ENCODE data around the gene KRT82. TPM values are rescaled to one million over a fixed set of nuclear protein-coding genes. Genes with fewer than 3 reads are reported as not detected.

Gene KRT82
- total RNA-seq, 8 experiments from 2014 or later, result 0.14 TPM; not detected in 6

- in situ Hi-C loops (cut with MboI; ENCODE audit: low pct_unique_long_range_greater_than_20kb in 2 of 9, low sequenced_read_pairs in 9 of 9, unreplicated experiment in 9 of 9), result loop anchor here in 1 of 9 experiments (25.0 kb wide), 2 partner anchors 519 to 619 kb away; no protein-coding TSS in a partner anchor
- H3K4me1 ChIP-seq (replicated peaks in 1 of 2), result no peaks in the 10 kb centered on the region
- no peak for ATAC-seq (replicated peaks in 6 of 8)
- no peak overlapping the region for H3K4me3 ChIP-seq
- no peak overlapping the region for H3K27ac ChIP-seq
- 19 to 57% (median 50%) methylated on average over 1 to 2 of the region's 3 CpGs; no CpG with 5 or more reads in 5 of the 10 experiments for WGBS, 10 experiments
These were observed 37.6 kb downstream of the KRT82 start for GRCh38 chr12:52368508-52368907.

DNA sequence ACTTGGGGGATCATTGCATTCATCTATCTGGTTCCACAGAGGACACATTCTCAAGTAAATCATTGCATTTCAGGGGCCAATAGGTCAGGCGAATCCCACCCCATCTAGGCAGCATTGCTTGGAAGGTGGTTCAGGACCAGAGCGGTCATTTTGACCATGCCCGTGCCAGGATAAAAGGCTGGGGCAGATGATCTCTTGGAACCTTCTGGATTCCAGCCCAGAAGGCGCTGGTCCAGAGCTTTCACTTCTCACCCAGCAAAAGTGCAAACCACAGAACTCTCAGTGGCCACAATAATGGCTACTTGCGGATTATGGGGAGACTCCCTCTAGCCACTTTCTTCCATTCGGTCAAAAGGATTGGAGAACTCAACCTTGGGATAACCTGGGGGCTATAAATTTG, 38.3 kb downstream of the KRT82 start:
- Histone ChIP-seq H3K27ac (no peak overlapping the region), H3K4me1 (replicated peaks in 1 of 2) (no peaks in the 10 kb centered on the region), H3K4me3 (no peak overlapping the region)
- WGBS, 10 experiments, result 8 to 89% (median 65%) methylated on average over 2 to 6 of the region's 6 CpGs; no CpG with 5 or more reads in 5 of the 10 experiments
- in situ Hi-C loops (cut with MboI; ENCODE audit: low pct_unique_long_range_greater_than_20kb in 2 of 9, low sequenced_read_pairs in 9 of 9, unreplicated experiment in 9 of 9), result loop anchor here in 1 of 9 experiments (25.0 kb wide), 2 partner anchors 519 to 619 kb away; no protein-coding TSS in a partner anchor
- ATAC-seq (replicated peaks in 6 of 8), result no peak

GRCh38 chr12:52366738-52367485, 39.2 kb downstream of the KRT82 start, which contains the start of gene KRT85:
KRT85 (minus strand) TSS chr12:52367481; CDS start chr12:52367405, 76 bp downstream.
- in situ Hi-C loops (cut with MboI; ENCODE audit: low pct_unique_long_range_greater_than_20kb in 2 of 9, low sequenced_read_pairs in 9 of 9, unreplicated experiment in 9 of 9), result loop anchor here in 1 of 9 experiments (25.0 kb wide), 2 partner anchors 520 to 620 kb away; no protein-coding TSS in a partner anchor
- Histone ChIP-seq H3K4me1 (replicated peaks in 1 of 2) (no peaks in the 10 kb centered on the region), H3K27ac (no peak within 1 kb of the TSS), H3K4me3 (no peak within 1 kb of the TSS)
- no peak for ATAC-seq (replicated peaks in 6 of 8)
- 23 to 96% (median 85%) methylated on average over 2 to 22 of the region's 42 CpGs; no CpG with 5 or more reads in 4 of the 10 experiments for WGBS, 10 experiments

DNA sequence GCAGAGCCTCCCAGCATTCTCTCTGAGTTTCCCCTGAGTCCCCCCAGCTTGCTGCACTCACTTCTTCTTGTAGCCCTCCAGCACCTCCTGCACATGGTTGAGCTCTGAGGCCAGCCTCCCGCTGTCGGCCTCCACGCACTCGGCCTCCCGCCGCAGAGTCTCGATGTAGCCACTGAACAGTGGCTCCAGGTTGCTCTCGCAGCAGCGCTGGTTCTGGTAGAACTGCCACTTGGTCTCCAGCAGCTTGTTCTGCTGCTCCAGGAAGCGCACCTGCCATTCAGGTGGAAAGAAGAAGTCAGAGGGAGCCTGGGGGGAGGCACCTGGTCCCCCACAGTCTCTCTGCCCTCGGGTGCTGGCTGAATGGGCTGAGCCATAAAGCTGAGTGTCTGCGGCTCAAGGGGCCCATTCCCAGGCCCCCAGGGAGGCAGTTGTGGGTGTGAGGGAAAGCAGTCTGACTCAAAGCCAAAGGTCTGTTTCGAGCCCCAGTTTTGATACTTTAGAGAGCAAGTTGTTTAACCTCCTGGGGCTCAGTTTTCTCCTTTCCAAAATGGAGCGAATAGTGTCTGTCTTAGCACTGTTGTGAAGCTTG, 41.1 kb downstream of the KRT82 start:
- H3K4me1 ChIP-seq (replicated peaks in 1 of 2), result no peaks in the 10 kb centered on the region
- H3K4me3 ChIP-seq, result no peak overlapping the region
- in situ Hi-C loops (cut with MboI; ENCODE audit: low pct_unique_long_range_greater_than_20kb in 2 of 9, low sequenced_read_pairs in 9 of 9, unreplicated experiment in 9 of 9), result loop anchor here in 1 of 9 experiments (25.0 kb wide), 2 partner anchors 522 to 622 kb away; no protein-coding TSS in a partner anchor
- 6 to 84% (median 65%) methylated on average over 2 to 11 of the region's 14 CpGs; no CpG with 5 or more reads in 2 of the 10 experiments for WGBS, 10 experiments
- ATAC-seq (replicated peaks in 6 of 8), result no peak
- H3K27ac ChIP-seq, result no peak overlapping the region

DNA sequence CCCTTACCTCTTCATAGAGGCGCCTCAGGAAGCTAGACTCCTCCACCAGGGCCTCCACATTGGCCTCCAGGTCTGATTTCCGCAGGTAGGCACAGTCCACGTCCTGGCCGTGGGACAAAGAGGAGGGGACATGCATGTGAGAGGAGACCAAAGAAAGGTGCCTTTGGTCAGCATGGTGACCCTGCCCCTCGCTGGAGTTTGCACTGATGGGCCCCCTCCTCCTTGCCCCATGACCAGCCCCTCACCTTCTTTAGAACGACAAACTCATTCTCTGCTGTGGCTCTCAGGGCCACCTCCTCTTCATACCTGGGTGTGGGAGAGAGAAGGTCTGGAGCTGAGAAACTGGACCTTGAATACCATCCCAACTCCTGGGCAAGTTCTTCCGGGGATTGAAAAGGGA, 42.1 kb downstream of the KRT82 start:
- in situ Hi-C loops (cut with MboI; ENCODE audit: low pct_unique_long_range_greater_than_20kb in 2 of 9, low sequenced_read_pairs in 9 of 9, unreplicated experiment in 9 of 9), result loop anchor here in 1 of 9 experiments (25.0 kb wide), 2 partner anchors 523 to 623 kb away; no protein-coding TSS in a partner anchor
- Histone ChIP-seq H3K4me3 (no peak overlapping the region), H3K4me1 (replicated peaks in 1 of 2) (no peaks in the 10 kb centered on the region), H3K27ac (no peak overlapping the region)
- ATAC-seq (replicated peaks in 6 of 8), result no peak
- WGBS, 10 experiments, result 0 to 93% (median 38%) methylated on average over 1 to 5 of the region's 7 CpGs; no CpG with 5 or more reads in 3 of the 10 experiments

DNA sequence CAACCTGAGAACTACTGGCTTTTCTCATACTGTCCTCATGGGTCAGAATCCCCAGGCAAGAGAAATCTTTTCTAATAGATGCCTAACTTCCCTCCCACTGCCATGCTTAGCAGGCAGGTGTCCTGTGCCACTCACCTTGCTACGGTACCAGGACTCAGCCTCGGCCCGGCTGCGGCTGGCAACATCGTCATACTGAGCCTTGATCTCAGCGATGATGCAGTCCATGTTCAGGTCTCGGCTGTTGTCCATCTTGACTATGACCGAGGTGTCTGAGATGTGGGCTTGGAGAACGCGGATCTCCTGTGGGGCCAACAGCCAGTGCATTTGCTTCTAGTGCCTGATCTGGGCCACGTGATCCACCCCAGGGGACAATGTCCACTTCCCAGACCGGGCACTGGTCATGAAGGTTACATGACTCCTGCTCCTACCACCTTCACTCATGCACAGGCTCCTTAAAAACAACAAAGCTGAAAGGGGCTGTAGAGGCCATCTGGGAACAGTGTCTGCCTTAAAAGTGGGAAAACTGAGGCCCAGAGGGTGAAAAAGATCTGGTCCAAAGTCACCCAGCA, 42.9 kb downstream of the KRT82 start:
- ATAC-seq (replicated peaks in 6 of 8), result no peak
- H3K4me1 ChIP-seq (replicated peaks in 1 of 2), result no peaks in the 10 kb centered on the region
- in situ Hi-C loops (cut with MboI; ENCODE audit: low pct_unique_long_range_greater_than_20kb in 2 of 9, low sequenced_read_pairs in 9 of 9, unreplicated experiment in 9 of 9), result loop anchor here in 1 of 9 experiments (25.0 kb wide), 2 partner anchors 524 to 624 kb away; no protein-coding TSS in a partner anchor
- 62 to 83% (median 73%) methylated on average over 2 to 7 of the region's 12 CpGs; no CpG with 5 or more reads in 6 of the 10 experiments for WGBS, 10 experiments
- H3K4me3 ChIP-seq, result no peak overlapping the region
- H3K27ac ChIP-seq, result no peak overlapping the region

DNA sequence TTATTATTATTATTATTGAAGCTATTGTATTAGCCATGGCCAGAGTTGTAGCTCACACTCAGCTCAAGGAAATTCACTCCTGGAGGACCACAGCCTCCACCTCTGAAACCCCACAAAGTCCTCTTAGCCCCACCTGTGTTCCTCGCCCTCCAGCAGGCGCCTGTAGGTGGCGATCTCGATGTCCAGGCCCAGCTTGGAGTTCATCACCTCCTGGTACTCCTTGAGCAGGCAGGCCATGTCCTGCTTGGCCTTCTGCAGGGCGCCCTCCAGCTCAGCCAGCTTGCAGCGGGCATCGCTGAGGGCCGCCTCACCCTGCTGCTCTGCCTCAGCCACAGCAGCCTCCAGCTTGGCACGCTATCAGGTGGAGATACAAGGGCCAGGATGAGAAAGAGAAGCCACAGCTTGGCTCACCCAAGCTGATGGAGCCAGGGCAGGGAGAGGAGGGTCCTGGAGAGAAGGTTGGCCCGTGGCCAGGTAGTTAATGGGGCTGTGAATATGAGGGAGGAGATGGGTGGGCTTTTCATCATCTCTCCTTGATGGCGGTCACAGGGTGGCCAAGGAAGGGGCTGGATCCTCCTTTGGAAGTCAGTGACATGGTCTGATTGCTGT, 43.9 kb downstream of the KRT82 start:
- H3K4me3 ChIP-seq, result no peak overlapping the region
- no peaks in the 10 kb centered on the region for H3K4me1 ChIP-seq (replicated peaks in 1 of 2)
- in situ Hi-C loops (cut with MboI; ENCODE audit: low pct_unique_long_range_greater_than_20kb in 2 of 9, low sequenced_read_pairs in 9 of 9, unreplicated experiment in 9 of 9), result loop anchor here in 1 of 9 experiments (25.0 kb wide), 2 partner anchors 525 to 625 kb away; no protein-coding TSS in a partner anchor
- no peak overlapping the region for H3K27ac ChIP-seq
- no peak for ATAC-seq (replicated peaks in 6 of 8)
- WGBS, 10 experiments, result 46 to 82% (median 60%) methylated on average over 1 to 9 of the region's 11 CpGs; no CpG with 5 or more reads in 4 of the 10 experiments

DNA sequence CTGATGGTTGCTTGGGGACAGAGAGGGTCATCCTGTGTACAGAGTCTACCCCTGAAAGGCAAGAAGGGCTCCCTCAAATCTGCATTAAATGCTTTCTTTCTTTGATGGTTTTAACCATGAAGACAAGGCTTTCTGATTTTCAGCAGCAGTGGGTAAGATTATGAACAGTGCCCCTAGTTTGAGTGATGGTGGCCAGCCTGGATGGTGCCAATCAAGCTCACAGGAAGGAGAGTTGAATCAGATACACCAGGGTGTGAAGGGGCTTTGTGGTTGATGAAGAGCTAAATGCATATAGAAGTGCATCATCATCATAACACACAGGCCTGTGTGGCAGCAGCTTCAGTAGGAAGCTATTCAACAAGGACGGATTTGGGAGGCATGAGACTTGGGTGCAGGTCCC, 44.6 kb downstream of the KRT82 start:
- in situ Hi-C loops (cut with MboI; ENCODE audit: low pct_unique_long_range_greater_than_20kb in 2 of 9, low sequenced_read_pairs in 9 of 9, unreplicated experiment in 9 of 9), result loop anchor here in 1 of 9 experiments (25.0 kb wide), 2 partner anchors 526 to 626 kb away; no protein-coding TSS in a partner anchor
- 100% methylated on average over 1 of the region's 1 CpG; no CpG with 5 or more reads in 7 of the 10 experiments for WGBS, 10 experiments

DNA sequence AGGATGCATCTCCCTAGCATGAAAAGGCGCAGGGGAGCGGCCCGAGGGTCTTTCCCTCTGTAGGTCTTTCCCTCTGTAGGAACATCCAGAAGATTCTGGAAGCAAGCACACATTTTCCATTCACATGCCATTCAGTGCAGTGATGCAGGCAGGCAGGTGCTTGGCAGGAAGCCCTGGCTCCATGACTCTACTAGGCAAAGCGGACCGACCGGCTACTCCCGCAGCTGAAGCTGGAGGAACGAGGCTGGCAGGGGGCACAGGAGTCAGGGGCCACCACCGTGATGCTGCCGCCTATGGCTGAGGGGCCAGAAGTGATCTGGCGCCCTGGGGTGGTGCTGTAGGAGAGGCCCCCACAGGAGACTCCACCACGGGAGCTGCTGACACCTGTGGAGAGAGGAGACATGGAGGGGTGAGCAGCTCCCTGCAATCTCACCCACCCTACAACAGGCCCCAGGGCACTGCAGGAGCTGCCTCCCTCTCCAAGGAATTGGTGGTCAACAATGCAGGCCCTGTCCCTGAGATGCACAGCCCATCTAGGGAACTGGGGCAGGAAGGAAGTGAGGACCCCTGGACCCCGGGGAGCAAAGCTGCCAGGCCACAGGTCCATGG, 45.4 kb downstream of the KRT82 start:
- no peak for ATAC-seq (replicated peaks in 6 of 8)

More for the DNA sequence above, 44.6 kb downstream of the KRT82 start:
- Histone ChIP-seq H3K4me3 (no peak overlapping the region), H3K4me1 (replicated peaks in 1 of 2) (no peaks in the 10 kb centered on the region), H3K27ac (no peak overlapping the region)
- ATAC-seq (replicated peaks in 6 of 8), result no peak

DNA sequence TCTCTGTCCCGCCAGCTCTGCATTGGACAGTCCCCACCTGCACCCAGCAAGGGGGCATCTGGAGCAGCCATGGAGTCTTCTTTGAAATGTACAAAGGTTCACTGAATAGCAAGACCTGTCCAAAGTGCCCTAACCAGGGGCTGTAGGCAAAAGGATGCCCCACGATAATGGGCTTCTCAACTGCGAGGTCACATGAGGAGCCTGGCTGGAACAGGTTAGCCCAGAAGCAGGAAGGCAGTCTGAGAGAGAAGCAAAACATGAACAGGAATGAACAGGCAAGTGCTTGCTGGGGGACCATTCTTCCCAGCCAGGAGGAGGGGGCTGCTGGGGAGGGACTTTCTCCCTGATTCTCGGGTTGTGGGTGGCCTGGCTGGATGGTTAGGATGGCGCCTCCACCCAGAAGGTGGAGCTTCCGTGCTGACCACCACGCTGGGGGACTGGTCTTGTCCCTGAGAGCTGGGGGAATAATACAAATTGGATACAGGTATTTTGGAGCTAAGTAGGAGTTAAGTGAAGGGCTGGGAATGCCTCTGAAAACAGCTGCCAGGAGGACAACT, 46.0 kb downstream of the KRT82 start:
- Histone ChIP-seq H3K4me1 (replicated peaks in 1 of 2) (no peaks in the 10 kb centered on the region), H3K4me3 (no peak overlapping the region)

More for the DNA sequence above, 45.4 kb downstream of the KRT82 start:
- Histone ChIP-seq H3K27ac (no peak overlapping the region), H3K4me3 (no peak overlapping the region), H3K4me1 (replicated peaks in 1 of 2) (no peaks in the 10 kb centered on the region)
- 20 to 100% (median 69%) methylated on average over 1 to 3 of the region's 13 CpGs; no CpG with 5 or more reads in 4 of the 10 experiments for WGBS, 10 experiments
- in situ Hi-C loops (cut with MboI; ENCODE audit: low pct_unique_long_range_greater_than_20kb in 2 of 9, low sequenced_read_pairs in 9 of 9, unreplicated experiment in 9 of 9), result loop anchor here in 1 of 9 experiments (25.0 kb wide), 2 partner anchors 527 to 627 kb away; no protein-coding TSS in a partner anchor

GRCh38 chr12:52359621-52360061, 46.5 kb downstream of the KRT82 start:
- H3K4me1 ChIP-seq (replicated peaks in 1 of 2), result no peaks in the 10 kb centered on the region
- WGBS, 10 experiments, result 40 to 79% (median 66%) methylated on average over 1 to 5 of the region's 5 CpGs; no CpG with 5 or more reads in 5 of the 10 experiments
- in situ Hi-C loops (cut with MboI; ENCODE audit: low pct_unique_long_range_greater_than_20kb in 2 of 9, low sequenced_read_pairs in 9 of 9, unreplicated experiment in 9 of 9), result loop anchor here in 1 of 9 experiments (25.0 kb wide), 2 partner anchors 528 to 628 kb away; no protein-coding TSS in a partner anchor
- no peak overlapping the region for H3K4me3 ChIP-seq
- H3K27ac ChIP-seq, result no peak overlapping the region
- ATAC-seq (replicated peaks in 6 of 8), result peak in 2 of 8 experiments; percentile 31 to 52

More for the DNA sequence above, 46.0 kb downstream of the KRT82 start:
- no peak overlapping the region for H3K27ac ChIP-seq
- WGBS, 10 experiments, result 20 to 83% (median 78%) methylated on average over 1 to 7 of the region's 7 CpGs; no CpG with 5 or more reads in 5 of the 10 experiments
- in situ Hi-C loops (cut with MboI; ENCODE audit: low pct_unique_long_range_greater_than_20kb in 2 of 9, low sequenced_read_pairs in 9 of 9, unreplicated experiment in 9 of 9), result loop anchor here in 1 of 9 experiments (25.0 kb wide), 2 partner anchors 527 to 627 kb away; no protein-coding TSS in a partner anchor
- ATAC-seq (replicated peaks in 6 of 8), result no peak
